GM18499 (cell line): ENCODE data around the gene PMEPA1.

Source experiments
- ATAC-seq: cut with Tn5 transposase; IDR thresholded peaks from one replicate; pipeline ENCODE4 v1.9.1; 2021; ENCODE audit warnings: moderate number of reproducible peaks; ENCODE audit not compliant: insufficient read depth, unreplicated experiment

PMEPA1 gene

DNA sequence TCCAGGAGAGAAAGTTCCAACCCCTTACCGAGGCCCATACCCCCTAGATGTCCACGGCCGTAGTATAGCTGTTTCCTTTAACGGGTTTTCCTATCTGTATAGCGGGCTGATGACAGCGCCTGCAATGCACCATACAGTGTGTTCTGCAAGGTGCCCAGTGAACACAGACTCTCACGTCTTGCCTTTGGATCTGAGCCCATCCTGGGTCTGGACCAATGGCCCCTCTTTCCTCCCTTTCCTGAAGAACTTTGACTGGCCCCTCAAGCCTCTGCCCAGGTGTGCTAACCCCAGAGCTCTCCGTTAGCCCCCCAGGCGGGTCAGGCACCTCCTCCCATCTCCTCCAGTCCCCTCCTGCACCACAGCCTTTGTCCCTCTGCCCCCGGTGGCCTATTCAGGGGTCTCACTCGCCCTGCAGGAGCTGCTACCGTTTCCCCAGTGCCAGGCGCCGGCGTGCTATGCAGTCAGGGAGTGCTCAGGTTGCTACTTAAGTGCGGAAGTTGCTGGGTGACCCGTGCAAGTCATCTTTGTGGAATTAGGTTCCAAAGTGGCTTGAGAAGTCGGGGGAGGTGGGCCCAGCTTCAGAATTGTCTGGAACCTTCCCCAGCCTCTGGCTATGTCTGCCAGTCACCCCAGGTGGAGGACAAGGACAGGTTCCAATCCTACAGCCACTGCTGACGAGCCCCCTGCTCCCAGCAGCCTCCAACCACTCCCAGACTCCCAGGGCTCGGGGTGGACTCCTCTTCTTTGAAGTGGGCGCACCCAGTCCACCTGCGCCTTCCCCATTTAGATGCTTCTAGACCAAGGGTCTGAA, 54.6 kb downstream of the PMEPA1 start:
- no peak for ATAC-seq

GRCh38 chr20:57654363-57654997, 55.3 kb downstream of the PMEPA1 start:
- no peak for ATAC-seq

GRCh38 chr20:57653910-57654309, 55.9 kb downstream of the PMEPA1 start:
- ATAC-seq, result no peak

DNA sequence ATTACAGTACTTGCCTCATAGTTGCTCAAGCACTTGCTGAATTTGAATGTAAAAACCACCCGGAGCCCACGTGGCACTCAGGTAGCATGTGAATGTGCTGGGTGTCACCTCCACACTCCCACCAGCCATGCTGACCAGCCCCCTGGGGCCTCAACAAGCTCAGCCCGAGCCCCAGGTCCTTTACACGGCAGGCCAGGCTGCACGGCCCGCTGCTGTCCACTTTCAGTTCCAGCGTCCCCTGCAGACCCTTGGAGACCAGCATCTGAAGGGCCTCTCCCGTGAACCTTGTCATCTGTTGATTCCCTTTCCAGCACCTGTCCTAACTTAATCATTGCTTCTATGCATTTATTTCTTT, 56.3 kb downstream of the PMEPA1 start:
- ATAC-seq, result no peak

GRCh38 chr20:57652606-57653545, 56.9 kb downstream of the PMEPA1 start:
- no peak for ATAC-seq

- ATAC-seq, result no peak
Measured at GRCh38 chr20:57651881-57652605, 57.8 kb downstream of the PMEPA1 start.

GRCh38 chr20:57650756-57651483, 58.9 kb downstream of the PMEPA1 start:
- ATAC-seq, result no peak

GRCh38 chr20:57650266-57650665, 59.5 kb downstream of the PMEPA1 start:
- no peak for ATAC-seq

GRCh38 chr20:57649617-57650015, 60.2 kb downstream of the PMEPA1 start:
- no peak for ATAC-seq

DNA sequence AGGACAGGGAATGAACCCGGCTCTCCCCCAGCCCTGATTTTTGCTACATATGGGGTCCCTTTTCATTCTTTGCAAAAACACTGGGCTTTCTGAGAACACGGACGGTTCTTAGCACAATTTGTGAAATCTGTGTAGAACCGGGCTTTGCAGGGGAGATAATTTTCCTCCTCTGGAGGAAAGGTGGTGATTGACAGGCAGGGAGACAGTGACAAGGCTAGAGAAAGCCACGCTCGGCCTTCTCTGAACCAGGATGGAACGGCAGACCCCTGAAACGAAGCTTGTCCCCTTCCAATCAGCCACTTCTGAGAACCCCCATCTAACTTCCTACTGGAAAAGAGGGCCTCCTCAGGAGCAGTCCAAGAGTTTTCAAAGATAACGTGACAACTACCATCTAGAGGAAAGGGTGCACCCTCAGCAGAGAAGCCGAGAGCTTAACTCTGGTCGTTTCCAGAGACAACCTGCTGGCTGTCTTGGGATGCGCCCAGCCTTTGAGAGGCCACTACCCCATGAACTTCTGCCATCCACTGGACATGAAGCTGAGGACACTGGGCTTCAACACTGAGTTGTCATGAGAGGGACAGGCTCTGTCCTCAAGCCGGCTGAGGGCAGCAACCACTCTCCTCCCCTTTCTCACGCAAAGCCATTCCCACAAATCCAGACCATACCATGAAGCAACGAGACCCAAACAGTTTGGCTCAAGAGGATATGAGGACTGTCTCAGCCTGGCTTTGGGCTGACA, 60.8 kb downstream of the PMEPA1 start:
- no peak for ATAC-seq

DNA sequence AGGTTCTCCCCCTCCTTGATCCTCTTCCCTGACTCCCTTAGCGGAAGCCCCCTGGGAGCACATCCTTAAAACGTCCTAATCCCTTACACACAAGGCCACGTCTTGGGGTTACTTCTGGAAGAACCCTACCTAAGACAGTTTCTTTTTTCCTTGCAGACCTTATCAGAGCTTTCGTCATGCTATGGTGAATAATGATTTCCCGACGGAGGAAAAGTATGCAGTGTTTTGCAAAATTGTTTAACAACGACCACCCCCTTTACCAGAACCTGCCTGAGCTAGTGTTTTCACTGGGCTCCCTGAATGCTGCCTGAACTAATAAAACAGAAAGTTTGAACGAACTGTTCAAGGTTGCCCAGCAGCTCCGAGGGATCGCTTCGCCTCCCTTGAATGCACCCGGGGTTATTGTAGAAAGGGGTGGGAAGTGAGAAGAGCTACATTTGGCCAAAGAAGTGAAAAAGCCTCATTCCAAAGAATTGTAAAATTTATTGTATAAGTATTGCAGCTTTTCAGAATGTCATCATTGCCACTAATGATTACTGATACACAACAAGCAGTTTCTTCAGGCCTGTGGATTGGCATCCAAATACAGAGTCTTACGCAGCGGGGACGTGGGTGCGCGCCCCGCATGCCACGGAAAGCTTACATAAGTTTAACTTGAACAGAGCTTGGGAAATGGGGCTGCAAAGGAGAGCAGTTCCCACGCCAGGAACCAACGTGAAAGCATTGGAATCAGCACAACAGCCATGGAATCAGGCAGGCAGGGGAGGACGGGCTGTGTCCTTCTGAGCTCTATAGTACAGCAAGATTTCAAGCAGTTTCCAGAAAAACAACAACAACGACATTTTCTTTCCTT, 61.7 kb downstream of the PMEPA1 start:
- ATAC-seq, result no peak

DNA sequence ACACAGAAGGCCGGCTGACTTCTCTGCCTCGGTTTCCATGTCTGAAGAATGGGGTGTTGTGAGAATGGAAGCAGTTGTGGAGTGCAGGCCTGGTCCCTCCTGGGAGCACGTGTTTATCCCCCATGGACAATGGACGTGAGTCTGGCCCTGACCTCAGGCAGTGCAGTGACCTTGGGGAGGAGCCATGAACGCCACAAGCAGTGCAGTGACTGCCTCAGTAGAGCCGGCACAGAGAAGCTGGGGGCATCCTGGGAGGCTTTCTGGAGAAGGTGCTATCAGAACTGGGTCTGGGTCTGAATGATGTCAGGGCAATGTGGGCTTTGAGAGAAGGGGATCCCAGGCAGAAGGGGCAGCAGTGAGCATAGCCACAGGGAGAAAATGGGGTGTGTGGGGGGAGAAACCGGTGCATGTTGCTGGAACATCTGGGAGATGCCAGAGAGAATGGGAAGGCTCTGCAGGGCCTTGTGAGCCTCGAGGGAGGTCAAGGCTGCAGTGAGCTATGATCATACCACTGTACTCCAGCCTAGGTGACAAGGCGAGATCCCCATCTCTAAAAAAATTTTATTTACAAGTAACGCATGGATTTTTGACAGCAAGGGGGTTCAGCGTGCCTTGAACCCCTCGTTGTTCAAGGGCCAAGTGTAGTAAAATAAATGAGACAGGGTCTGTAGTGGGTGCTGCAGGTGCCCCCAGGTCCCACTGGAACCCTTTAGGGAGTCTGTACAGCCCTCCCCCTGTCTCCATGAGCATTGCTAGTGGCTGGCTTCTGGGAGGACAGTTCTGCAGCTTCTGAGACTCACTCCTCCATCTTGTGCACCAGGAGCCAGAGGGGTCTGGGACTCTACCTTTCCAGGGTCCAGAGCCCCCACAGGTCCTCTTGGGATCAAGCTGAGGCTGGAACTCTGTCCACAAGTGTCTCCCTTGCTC, 62.5 kb downstream of the PMEPA1 start:
- no peak for ATAC-seq

DNA sequence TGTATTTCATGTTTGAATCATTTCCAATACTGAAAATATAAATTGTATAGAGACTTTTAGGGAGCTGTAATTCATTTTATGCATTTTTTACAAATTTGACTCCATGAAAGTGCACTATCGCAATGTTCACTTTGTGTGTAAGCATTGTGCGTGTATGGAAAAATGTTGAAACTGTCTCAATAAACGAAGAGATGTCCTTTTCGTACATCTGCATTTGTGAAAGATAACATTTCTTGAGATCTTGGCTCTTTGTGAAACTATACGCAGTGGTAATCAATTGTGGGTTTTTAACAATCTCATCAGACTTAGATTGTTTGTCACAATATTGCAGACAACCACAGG, 70.9 kb downstream of the PMEPA1 start:
- ATAC-seq, result no peak

DNA sequence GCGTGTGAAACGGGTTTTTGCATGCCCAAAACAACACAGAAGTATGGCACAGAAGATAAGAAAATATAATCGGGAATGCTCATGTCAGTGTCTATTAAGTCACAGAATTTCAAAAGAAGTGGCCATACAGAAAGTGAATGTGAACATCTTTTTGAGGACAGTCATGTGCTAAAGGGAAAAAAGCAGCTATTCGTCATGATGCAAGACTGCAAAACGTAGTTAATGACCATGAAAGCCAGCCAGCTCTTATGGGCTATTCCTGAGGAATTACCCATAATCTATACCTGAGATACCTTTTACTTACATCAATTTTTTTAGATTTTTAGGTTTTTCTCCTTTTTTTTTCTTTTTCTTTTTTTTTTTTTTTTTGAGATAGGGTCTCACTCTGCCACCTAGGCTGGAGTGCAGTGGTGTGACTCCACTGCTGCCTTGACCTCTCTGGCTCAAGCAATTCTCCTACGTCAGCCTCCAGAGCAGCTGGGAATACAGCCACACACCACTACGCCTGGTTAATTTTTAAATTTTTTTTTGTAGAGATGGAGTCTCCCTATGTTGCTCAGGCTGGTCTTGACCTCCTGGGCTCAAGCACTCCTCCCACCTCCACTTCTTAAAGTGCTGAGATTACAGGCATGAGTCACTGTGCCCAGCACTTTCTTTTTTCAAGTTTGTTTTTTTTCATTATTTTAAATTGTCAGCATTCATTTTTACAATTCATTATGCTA, 71.5 kb downstream of the PMEPA1 start:
- ATAC-seq, result no peak

GRCh38 chr20:57633945-57634491, 75.8 kb downstream of the PMEPA1 start:
- no peak for ATAC-seq

DNA sequence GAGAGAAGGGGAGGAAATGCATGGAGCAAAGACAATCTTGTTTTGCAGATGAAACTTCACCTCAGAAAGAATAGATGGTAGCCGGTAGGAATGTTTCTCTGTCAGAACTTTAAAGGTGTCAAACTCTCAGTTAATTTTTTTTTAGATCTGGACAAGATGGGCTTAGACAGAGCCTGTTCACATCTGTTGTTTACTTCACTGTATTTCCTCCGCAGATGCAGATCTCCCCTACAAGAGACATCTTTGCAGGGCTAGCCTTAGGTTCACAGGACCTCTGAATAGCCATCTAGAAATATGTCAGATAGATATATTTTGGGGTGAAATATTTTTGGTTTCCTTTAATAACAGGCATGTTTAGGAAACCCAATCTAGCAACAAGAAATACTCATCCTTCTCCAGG, 77.5 kb downstream of the PMEPA1 start:
- ATAC-seq, result no peak
